Uterus (tissue), 2 donors: ENCODE data around the gene SDE2.

Experiments
- CTCF ChIP-seq, 4 experiments: fragments of 200-600 bp in 2 of 4; fragments of 450-650 bp in 2 of 4; sonication (generic) in 2 of 4; IDR thresholded peaks; one replicate each; pipeline ENCODE4 v1.5.1; 2016 to 2019; ENCODE audit warnings: antibody characterized with exemption in 4 of 4, mild to moderate bottlenecking in 2 of 4, moderate library complexity in 1 of 4
- POLR2A ChIP-seq, 2 donors: fragments of 450-650 bp; IDR thresholded peaks; one replicate each; pipeline ENCODE4 v1.6.1; 2016; ENCODE audit warnings: antibody characterized with exemption in 2 of 2, mild to moderate bottlenecking in 1 of 2, moderate library complexity in 1 of 2

- TF ChIP-seq CTCF (IDR thresholded peaks at IDR 0.05) (no peak), POLR2A (IDR thresholded peaks at IDR 0.05) (no peak)
Measured at GRCh38 chr1:225936523-225936922, 62.6 kb downstream of the SDE2 start.
